BJ (cell line): ENCODE results near the gene SLC26A11. TPM values are rescaled to one million over a fixed set of nuclear protein-coding genes. Genes with fewer than 3 reads are reported as not detected.

Experiments
- CTCF ChIA-PET: fragments of 350-600 bp; formaldehyde crosslinking; extraction: SDS; loops from one replicate; lab custom pipeline; 2021; ENCODE audit warnings: antibody characterized with exemption, inconsistent platforms; lab: Yijun Ruan, JAX
- POLR2A ChIA-PET: fragments of 300-600 bp; sonication (Branson Sonifier 250); formaldehyde crosslinking; extraction: SDS; loops from one replicate; lab custom pipeline; 2021; ENCODE audit warnings: antibody characterized with exemption; lab: Charles Lee
- DNase-seq: peaks from one replicate; pipeline ENCODE4 v3.0.0-alpha.2; 2011; ENCODE audit warnings: low read depth
- H3K27me3 ChIP-seq: 2 replicates; pipeline ENCODE4 v1.6.0; 2011; ENCODE audit warnings: low read length; ENCODE audit not compliant: control insufficient read depth, insufficient read depth
- H3K36me3 ChIP-seq: 2 replicates; pipeline ENCODE4 v1.5.1; 2011; ENCODE audit warnings: low read length; ENCODE audit not compliant: control insufficient read depth, insufficient read depth
- H3K4me3 ChIP-seq: 2 replicates; pipeline ENCODE4 v1.5.1; 2011; ENCODE audit warnings: low read depth, mild to moderate bottlenecking, control low read depth, low read length
- CTCF ChIP-seq: IDR thresholded peaks from 2 replicates; pipeline ENCODE4 v1.5.1; 2011; ENCODE audit warnings: low read depth, mild to moderate bottlenecking, control low read depth, inconsistent platforms, low read length, moderate library complexity; ENCODE audit not compliant: insufficient read depth
- polyA plus RNA-seq: library from polyadenylated mRNA; depleted of rRNA; stranded (reverse); fragments of >200 nt; gene quantifications from 2 replicates; pipeline ENCODE4 v1.2.3, GENCODE V29; 2011

SLC26A11 gene
- polyA plus RNA-seq, 1 experiment, result 17.1 TPM

- CTCF ChIA-PET, result no interaction called here
- POLR2A ChIA-PET, result no interaction called here
- no peak for DNase-seq
- no peak overlapping the region for H3K4me3 ChIP-seq
- H3K27me3 ChIP-seq, result no peaks in the 10 kb centered on the region
- H3K36me3 ChIP-seq, result peaks cover 17% of the 10 kb centered on the region
- TF ChIP-seq CTCF, result no peak
These were observed 28.9 kb downstream of the SLC26A11 start for GRCh38 chr17:80248894-80249710.

DNA sequence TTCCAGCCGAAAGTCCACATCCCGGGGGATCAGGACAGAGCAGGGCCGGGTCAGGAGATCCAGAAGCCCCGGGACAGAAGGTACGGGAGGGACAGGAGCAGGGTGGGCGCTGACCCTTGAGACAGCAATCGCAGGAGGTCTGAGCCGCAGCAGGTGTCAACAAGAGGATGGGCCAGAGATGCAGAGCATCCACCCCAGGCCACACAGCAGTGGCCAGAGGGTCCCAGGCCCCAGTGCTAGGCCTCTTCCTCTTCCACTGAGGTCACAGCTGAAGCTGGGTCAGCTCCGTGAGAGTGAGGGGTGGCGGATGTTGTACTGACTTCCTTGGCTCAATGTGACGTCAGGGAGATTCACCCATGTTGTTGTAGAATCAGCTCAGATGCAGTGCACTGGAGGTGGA is 31.7 kb downstream of the SLC26A11 start:
- Histone ChIP-seq H3K27me3 (no peaks in the 10 kb centered on the region), H3K36me3 (peaks cover 14% of the 10 kb centered on the region), H3K4me3 (no peak overlapping the region)
- ChIA-PET POLR2A (no interaction called here), CTCF (interaction anchor here (0.9 kb wide), 1 partner anchor 60 kb away, joined by 3 read pairs; no protein-coding TSS in a partner anchor)
- TF ChIP-seq CTCF, result no peak
- no peak for DNase-seq

- H3K36me3 ChIP-seq, result peaks cover 13% of the 10 kb centered on the region
- CTCF ChIA-PET, result interaction anchor here (0.9 to 1.1 kb wide), 2 partner anchors 27 to 56 kb away, joined by 3 to 5 read pairs; no protein-coding TSS in a partner anchor
- H3K4me3 ChIP-seq, result no peak overlapping the region
- POLR2A ChIA-PET, result no interaction called here
- TF ChIP-seq CTCF, result peak; percentile 43
- H3K27me3 ChIP-seq, result no peaks in the 10 kb centered on the region
- DNase-seq, result no peak
These were observed 32.6 kb downstream of the SLC26A11 start for GRCh38 chr17:80252871-80253270.

DNA sequence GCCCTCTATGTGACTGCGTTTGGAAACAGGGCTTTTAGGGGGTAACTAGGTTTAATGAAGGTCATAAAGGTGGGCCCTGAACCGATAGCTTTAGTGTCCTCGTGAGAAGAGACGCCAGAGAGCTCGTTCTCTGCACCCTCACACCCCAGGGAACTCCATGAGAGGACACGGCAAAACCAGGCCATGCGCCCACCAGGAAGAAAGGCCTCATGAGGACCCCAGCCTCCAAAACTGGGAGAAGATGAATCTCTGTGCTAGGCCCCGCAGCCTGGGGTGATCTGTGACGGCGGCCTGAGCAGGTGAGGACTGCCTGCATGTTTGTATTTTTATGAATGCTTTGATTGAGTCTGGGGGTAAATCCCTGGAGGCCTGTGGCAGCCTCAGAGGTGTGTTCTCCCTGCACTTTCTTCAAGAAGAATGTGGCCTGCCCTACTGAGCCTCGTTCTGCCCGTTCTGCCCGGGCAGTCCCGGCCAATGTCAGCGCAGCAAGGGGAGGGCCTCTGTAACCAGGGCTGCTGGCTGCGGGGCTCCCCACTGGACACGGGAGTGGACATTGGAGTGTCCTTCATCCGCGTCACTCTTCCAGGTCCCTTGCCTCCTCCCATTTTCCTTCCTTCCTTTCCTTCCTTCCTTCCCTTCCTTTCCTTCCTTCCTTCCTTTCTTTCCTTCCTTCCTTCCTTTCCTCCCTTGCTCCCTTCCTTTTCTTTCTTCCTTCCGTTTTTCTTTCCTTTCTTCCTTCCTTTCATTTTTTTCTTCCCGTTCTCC is 33.6 kb downstream of the SLC26A11 start:
- CTCF ChIA-PET, result interaction anchor here (1.1 kb wide), 1 partner anchor 57 kb away, joined by 5 read pairs; no protein-coding TSS in a partner anchor
- no peaks in the 10 kb centered on the region for H3K27me3 ChIP-seq
- no peak for DNase-seq
- TF ChIP-seq CTCF, result no peak
- no peak overlapping the region for H3K4me3 ChIP-seq
- POLR2A ChIA-PET, result no interaction called here
- H3K36me3 ChIP-seq, result peaks cover 11% of the 10 kb centered on the region
